Smooth muscle cell (in vitro differentiated cells): ENCODE results near the gene PIK3AP1. TPM values are rescaled to one million over a fixed set of nuclear protein-coding genes. Genes with fewer than 3 reads are reported as not detected.
"Not testable (repeated sequence)": the region's sequence is repeated elsewhere in the genome, so short reads cannot be mapped to it uniquely, and the experiment has no call there.

Source experiments
- DNase-seq: peaks from one replicate; lab custom pipeline; 2025; ENCODE audit not compliant: unreplicated experiment; lab: John Stamatoyannopoulos, UW
- H2AFZ ChIP-seq: fragments of 200-600 bp; sonication (generic); 2 replicates; pipeline ENCODE4 v1.6.0; 2016; ENCODE audit warnings: antibody characterized with exemption, low read depth, mild to moderate bottlenecking
- H3F3A ChIP-seq: fragments of 200-600 bp; sonication (generic); 2 replicates; pipeline ENCODE4 v1.6.0; 2017; ENCODE audit warnings: antibody characterized with exemption, low read depth
- H3K27ac ChIP-seq: fragments of 200-600 bp; sonication (generic); 2 replicates; pipeline ENCODE4 v1.5.1; 2016; ENCODE audit warnings: low read depth, mild to moderate bottlenecking
- H3K27me3 ChIP-seq: fragments of 200-600 bp; sonication (generic); 2 replicates; pipeline ENCODE4 v1.6.1; 2016; ENCODE audit warnings: low read depth, mild to moderate bottlenecking
- H3K36me3 ChIP-seq: fragments of 200-600 bp; sonication (generic); 2 replicates; pipeline ENCODE4 v1.5.1; 2016; ENCODE audit warnings: low read depth
- H3K4me1 ChIP-seq: fragments of 200-600 bp; sonication (generic); 2 replicates; pipeline ENCODE4 v1.5.1; 2016; ENCODE audit warnings: low read depth
- H3K4me2 ChIP-seq: fragments of 200-600 bp; sonication (generic); 2 replicates; pipeline ENCODE4 v1.6.0; 2016; ENCODE audit warnings: mild to moderate bottlenecking
- H3K4me3 ChIP-seq: fragments of 200-600 bp; sonication (generic); 2 replicates; pipeline ENCODE4 v1.5.1; 2016; ENCODE audit warnings: mild to moderate bottlenecking
- H3K79me2 ChIP-seq: fragments of 200-600 bp; sonication (generic); 2 replicates; pipeline ENCODE4 v1.6.0; 2016; ENCODE audit warnings: low read depth, mild to moderate bottlenecking
- H3K9ac ChIP-seq: fragments of 200-600 bp; sonication (generic); 2 replicates; pipeline ENCODE4 v1.6.0; 2016; ENCODE audit warnings: low read depth
- H3K9me3 ChIP-seq: fragments of 200-600 bp; sonication (generic); replicated peaks from 2 replicates; pipeline ENCODE4 v1.5.1; 2016; ENCODE audit warnings: low read depth
- H4K20me1 ChIP-seq: fragments of 200-600 bp; sonication (generic); 2 replicates; pipeline ENCODE4 v1.6.0; 2016; ENCODE audit warnings: low read depth
- CTCF ChIP-seq: fragments of 200-600 bp; sonication (generic); IDR thresholded peaks from 2 replicates; pipeline ENCODE4 v1.5.1; 2017; ENCODE audit warnings: borderline replicate concordance, mild to moderate bottlenecking, antibody characterized with exemption; ENCODE audit not compliant: insufficient read depth, poor library complexity, severe bottlenecking
- WGBS: methylation state at CpG from one replicate; pipeline ENCODE4 v1.1.7; 2016; ENCODE audit warnings: low lambda C conversion rate; 5-methylcytosine and 5-hydroxymethylcytosine counted together
- polyA plus RNA-seq: library from polyadenylated mRNA; unstranded; fragments of >200 nt; fragmentation: Nextera tagmentation; extraction: Ambion mirVana; gene quantifications from 2 replicates; pipeline ENCODE4 v1.2.1, GENCODE V29; 2016
- total RNA-seq: library from RNA; depleted of rRNA; stranded (reverse); fragments of >200 nt; gene quantifications from 2 replicates; pipeline ENCODE4 v1.2.3, GENCODE V29; 2014

Gene PIK3AP1
- total and polyA plus RNA-seq, 2 experiments from 2014 or later: 1.2 TPM; not detected in 1

GRCh38 chr10:96699613-96700012 lies 20.7 kb downstream of the PIK3AP1 start:
- Histone ChIP-seq H4K20me1 (no peaks in the 10 kb centered on the region), H3K4me2 (no peak overlapping the region), H3F3A (no peaks in the 10 kb centered on the region), H3K9ac (no peak overlapping the region), H3K27ac (no peak overlapping the region), H3K36me3 (no peaks in the 10 kb centered on the region), H3K4me1 (no peaks in the 10 kb centered on the region), H3K27me3 (no peaks in the 10 kb centered on the region), H3K4me3 (no peak overlapping the region), H2AFZ (no peak overlapping the region), H3K9me3 (no peaks in the 10 kb centered on the region), H3K79me2 (no peaks in the 10 kb centered on the region)
- TF ChIP-seq CTCF: no peak
- WGBS: 92% methylated on average over 3 of the region's 3 CpGs
- no peak for DNase-seq

- H3K27ac ChIP-seq, DNase-seq, H3K9me3 ChIP-seq, H3K4me1 ChIP-seq, H3K79me2 ChIP-seq, H3K9ac ChIP-seq, H2AFZ ChIP-seq, H3F3A ChIP-seq, H3K4me2 ChIP-seq, H3K27me3 ChIP-seq, H3K36me3 ChIP-seq, H3K4me3 ChIP-seq, H4K20me1 ChIP-seq: not testable (repeated sequence)
- 95% methylated on average over 6 of the region's 6 CpGs for WGBS
These were observed 22.0 kb downstream of the PIK3AP1 start for GRCh38 chr10:96698305-96698704.

- no peak overlapping the region for H3K4me3 ChIP-seq
- no peaks in the 10 kb centered on the region for H3K9me3 ChIP-seq
- H2AFZ ChIP-seq: no peak overlapping the region
- no peak overlapping the region for H3K27ac ChIP-seq
- H4K20me1 ChIP-seq: no peaks in the 10 kb centered on the region
- no peak for DNase-seq
- WGBS: 92% methylated on average over 3 of the region's 3 CpGs
- H3K27me3 ChIP-seq: no peaks in the 10 kb centered on the region
- no peak overlapping the region for H3K9ac ChIP-seq
- no peak for TF ChIP-seq CTCF
- H3K4me1 ChIP-seq: no peaks in the 10 kb centered on the region
- H3K4me2 ChIP-seq: no peak overlapping the region
- H3K79me2 ChIP-seq: no peaks in the 10 kb centered on the region
- H3F3A ChIP-seq: no peaks in the 10 kb centered on the region
- no peaks in the 10 kb centered on the region for H3K36me3 ChIP-seq
These were observed 22.9 kb downstream of the PIK3AP1 start for GRCh38 chr10:96697438-96697837.

- Histone ChIP-seq H3K9me3 (no peaks in the 10 kb centered on the region), H3K4me1 (no peaks in the 10 kb centered on the region), H3K4me2 (no peak overlapping the region), H2AFZ (no peak overlapping the region), H3K79me2 (no peaks in the 10 kb centered on the region), H3K9ac (no peak overlapping the region), H4K20me1 (no peaks in the 10 kb centered on the region), H3K36me3 (no peaks in the 10 kb centered on the region), H3F3A (no peaks in the 10 kb centered on the region), H3K4me3 (no peak overlapping the region), H3K27me3 (no peaks in the 10 kb centered on the region), H3K27ac (no peak overlapping the region)
- TF ChIP-seq CTCF: no peak
- WGBS: 94% methylated on average over 7 of the region's 7 CpGs
- no peak for DNase-seq
These were observed 23.4 kb downstream of the PIK3AP1 start for GRCh38 chr10:96696845-96697425.
